Midbrain (tissue), 1 donor: ENCODE data around the gene CDH4.

Experiments
- DNase-seq: peaks from one replicate; lab custom pipeline; 2025; lab: John Stamatoyannopoulos, UW

Gene CDH4

GRCh38 chr20:61518424-61518951 is 266.4 kb downstream of the CDH4 start:
- no peak for DNase-seq

GRCh38 chr20:61519488-61519887 is 267.4 kb downstream of the CDH4 start:
- DNase-seq: no peak

GRCh38 chr20:61520076-61520892 is 268.2 kb downstream of the CDH4 start:
- DNase-seq: no peak

GRCh38 chr20:61520893-61521460 is 268.9 kb downstream of the CDH4 start:
- DNase-seq: no peak

- DNase-seq: no peak
These were observed 269.8 kb downstream of the CDH4 start for GRCh38 chr20:61521687-61522420.

- DNase-seq: no peak
These were observed 270.5 kb downstream of the CDH4 start for GRCh38 chr20:61522498-61523090.

GRCh38 chr20:61523145-61523544 is 271.1 kb downstream of the CDH4 start:
- DNase-seq: no peak

GRCh38 chr20:61524951-61525666 is 273.0 kb downstream of the CDH4 start:
- DNase-seq: peak; percentile 18

GRCh38 chr20:61525781-61526431 is 273.8 kb downstream of the CDH4 start:
- DNase-seq: no peak

- no peak for DNase-seq
These were observed 274.8 kb downstream of the CDH4 start for GRCh38 chr20:61526907-61527306.

GRCh38 chr20:61527626-61528025 is 275.6 kb downstream of the CDH4 start:
- DNase-seq: no peak

- no peak for DNase-seq
These were observed 276.5 kb downstream of the CDH4 start for GRCh38 chr20:61528591-61528990.

GRCh38 chr20:61529354-61529753 is 277.3 kb downstream of the CDH4 start:
- no peak for DNase-seq

GRCh38 chr20:61531553-61532345 is 279.7 kb downstream of the CDH4 start:
- DNase-seq: no peak

- no peak for DNase-seq
These were observed 280.7 kb downstream of the CDH4 start for GRCh38 chr20:61532736-61533135.

GRCh38 chr20:61533231-61533631 is 281.2 kb downstream of the CDH4 start:
- no peak for DNase-seq

- DNase-seq: no peak
These were observed 282.3 kb downstream of the CDH4 start for GRCh38 chr20:61534346-61534745.

- no peak for DNase-seq
These were observed 283.0 kb downstream of the CDH4 start for GRCh38 chr20:61535091-61535490.

GRCh38 chr20:61535536-61535935 is 283.5 kb downstream of the CDH4 start:
- no peak for DNase-seq

- no peak for DNase-seq
These were observed 283.9 kb downstream of the CDH4 start for GRCh38 chr20:61535956-61536355.
